ENCODE measurements around the gene IP6K3. TPM values are rescaled to one million over a fixed set of nuclear protein-coding genes. Genes with fewer than 3 reads are reported as not detected.

The IP6K3 gene
- total RNA-seq, 1 experiment from 2014 or later: not detected

- Histone ChIP-seq H3K27ac (ENCODE audit: low read length) (no peak overlapping the region; the same call in 1 of the 2 replicates), H3K27me3 (ENCODE audit: control insufficient read depth, insufficient read depth, low read length) (no peaks in the 10 kb centered on the region), H3K4me3 (ENCODE audit: low read depth in 2 of 2, low read length in 2 of 2) (no peak overlapping the region), H3K9me3 (ENCODE audit: control insufficient read depth, insufficient read depth, low read depth, low read length) (no peaks in the 10 kb centered on the region), H3K4me1 (ENCODE audit: control insufficient read depth, insufficient read depth, low read length) (peaks cover 38% of the 10 kb centered on the region), H3K36me3 (ENCODE audit: control insufficient read depth, insufficient read depth, low read length) (peaks cover 2% of the 10 kb centered on the region; the same call in 1 of the 2 replicates)
- ChIA-PET CTCF (no interaction called here), POLR2A (interaction anchor here (0.6 kb wide), 1 partner anchor 59 kb away, joined by 3 read pairs; no protein-coding TSS in a partner anchor)
- in situ Hi-C loops (cut with HindIII; ENCODE audit: low pct_unique_long_range_greater_than_20kb, low sequenced_read_pairs) (no loop called here), intact Hi-C loops (cut with micrococcal nuclease; ENCODE audit: unreplicated experiment) (no loop called here)
- DNase-seq (ENCODE audit: low read depth, low spot score) (no peak), ATAC-seq (no peak)
- TF ChIP-seq SIN3A (IDR thresholded peaks at IDR 0.05; ENCODE audit: borderline replicate concordance, insufficient read depth, low read depth, low read length) (no peak), REST (IDR thresholded peaks at IDR 0.05; ENCODE audit: insufficient read depth in 1 of 2, low read depth in 2 of 2, low read length in 1 of 2) (no peak), TCF7L2 (IDR thresholded peaks at IDR 0.05; ENCODE audit: low read depth, low read length) (no peak), CTCF (IDR thresholded peaks at IDR 0.05) (no peak), POLR2AphosphoS5 (IDR thresholded peaks at IDR 0.05; ENCODE audit: low read depth, low read length) (no peak)
- no TSS peak for BruUV-seq (replicated peaks)
Observed at GRCh38 chr6:33692078-33692759, 54.5 kb downstream of the IP6K3 start.

GRCh38 chr6:33691456-33692077 lies 55.1 kb downstream of the IP6K3 start:
- ChIA-PET POLR2A (no interaction called here), CTCF (no interaction called here)
- no peaks in the 10 kb centered on the region for H3K27me3 ChIP-seq (ENCODE audit: control insufficient read depth, insufficient read depth, low read length)
- ATAC-seq (no peak), DNase-seq (ENCODE audit: low read depth, low spot score) (no peak)
- in situ Hi-C loops (cut with HindIII; ENCODE audit: low pct_unique_long_range_greater_than_20kb, low sequenced_read_pairs) (no loop called here), intact Hi-C loops (cut with micrococcal nuclease; ENCODE audit: unreplicated experiment) (no loop called here)
- H3K9me3 ChIP-seq (ENCODE audit: control insufficient read depth, insufficient read depth, low read depth, low read length): no peaks in the 10 kb centered on the region
- BruUV-seq (replicated peaks): no TSS peak
- peaks cover 32% of the 10 kb centered on the region for H3K4me1 ChIP-seq (ENCODE audit: control insufficient read depth, insufficient read depth, low read length)
- no peak for TF ChIP-seq CTCF (IDR thresholded peaks at IDR 0.05)
- TF ChIP-seq TCF7L2 (IDR thresholded peaks at IDR 0.05; ENCODE audit: low read depth, low read length): no peak
- no peak for TF ChIP-seq REST (IDR thresholded peaks at IDR 0.05; ENCODE audit: insufficient read depth in 1 of 2, low read depth in 2 of 2, low read length in 1 of 2)
- no peak for TF ChIP-seq SIN3A (IDR thresholded peaks at IDR 0.05; ENCODE audit: borderline replicate concordance, insufficient read depth, low read depth, low read length)
- no peak for TF ChIP-seq POLR2AphosphoS5 (IDR thresholded peaks at IDR 0.05; ENCODE audit: low read depth, low read length)
- 0 out of 2 replicates have a peak, but pooled peaks cover 2% of the 10 kb centered on the region for H3K36me3 ChIP-seq (ENCODE audit: control insufficient read depth, insufficient read depth, low read length)
- no peak overlapping the region; the same call in 1 of the 2 replicates for H3K27ac ChIP-seq (ENCODE audit: low read length)
- no peak overlapping the region for H3K4me3 ChIP-seq (ENCODE audit: low read depth in 2 of 2, low read length in 2 of 2)

Data from Panc1 (cell line).